A673 (cell line): ENCODE results near the gene RAB23. TPM values are rescaled to one million over a fixed set of nuclear protein-coding genes. Genes with fewer than 3 reads are reported as not detected.

Source experiments
- BruUV-seq: library from RNA; stranded (reverse); fragments of 400-500 nt; replicated peaks from 2 replicates; lab custom pipeline; 2021; lab: Mats Ljungman, UMichigan
- CTCF ChIA-PET: fragments of 300-600 bp; sonication (Branson Sonifier 250); formaldehyde crosslinking; loops from one replicate; lab custom pipeline; 2022; ENCODE audit warnings: antibody characterized with exemption; lab: Charles Lee
- POLR2A ChIA-PET: fragments of 300-600 bp; sonication (Branson Sonifier 250); formaldehyde crosslinking; loops from one replicate; lab custom pipeline; 2022; ENCODE audit warnings: antibody characterized with exemption; ENCODE audit not compliant: low non-redundant PET; lab: Charles Lee
- DNase-seq: peaks from one replicate; pipeline ENCODE4 v3.0.0-alpha.2; 2015; ENCODE audit warnings: low spot score
- H3K27ac ChIP-seq: fragments of 200-600 bp; sonication (generic); 2 replicates; pipeline ENCODE4 v1.5.1; 2016; ENCODE audit warnings: mixed run types, low read depth, mild to moderate bottlenecking, mixed read lengths, antibody characterized with exemption, low read length; ENCODE audit not compliant: poor library complexity, severe bottlenecking
- H3K27me3 ChIP-seq: fragments of 200-600 bp; sonication (generic); replicated peaks from 2 replicates; pipeline ENCODE4 v1.6.1; 2017; ENCODE audit warnings: mixed run types, low read depth, mild to moderate bottlenecking, mixed read lengths, antibody characterized with exemption, low read length; ENCODE audit not compliant: insufficient read depth, poor library complexity
- H3K36me3 ChIP-seq: fragments of 200-600 bp; sonication (generic); 2 replicates; pipeline ENCODE4 v1.6.1; 2016; ENCODE audit warnings: mixed run types, mild to moderate bottlenecking, mixed read lengths, antibody characterized with exemption, low read length; ENCODE audit not compliant: insufficient read depth, poor library complexity, severe bottlenecking
- H3K4me1 ChIP-seq: fragments of 200-600 bp; sonication (generic); 2 replicates; pipeline ENCODE4 v1.6.1; 2017; ENCODE audit warnings: mixed run types, mild to moderate bottlenecking, mixed read lengths, antibody characterized with exemption, low read length; ENCODE audit not compliant: insufficient read depth, poor library complexity, severe bottlenecking
- H3K4me3 ChIP-seq: fragments of 200-600 bp; sonication (generic); 2 replicates; pipeline ENCODE4 v1.5.1; 2016; ENCODE audit warnings: low read depth, mixed run types, mild to moderate bottlenecking, mixed read lengths, low read length; ENCODE audit not compliant: poor library complexity, severe bottlenecking
- H3K9me3 ChIP-seq: fragments of 200-600 bp; sonication (generic); 2 replicates; pipeline ENCODE4 v1.6.1; 2016; ENCODE audit warnings: mixed run types, low read depth, mild to moderate bottlenecking, mixed read lengths, antibody characterized with exemption, low read length; ENCODE audit not compliant: poor library complexity, severe bottlenecking
- EZH2 ChIP-seq: fragments of 200-600 bp; sonication (generic); IDR thresholded peaks from 2 replicates; pipeline ENCODE4 v1.6.1; 2017; ENCODE audit warnings: borderline replicate concordance, low read depth, mild to moderate bottlenecking, mixed read lengths, antibody characterized with exemption, low read length; ENCODE audit not compliant: poor library complexity, severe bottlenecking
- intact Hi-C: fragments of 100-400 bp; cut with micrococcal nuclease; formaldehyde crosslinking; loops from one replicate; pipeline ENCODE4 v1.10.0; 2022; ENCODE audit not compliant: unreplicated experiment
- total RNA-seq: library from RNA; stranded (reverse); gene quantifications from 2 replicates; pipeline ENCODE4 v1.2.3, GENCODE V29; 2021
- TF ChIP-seq, protein P1 (sequence below): fragments of 300-800, 200-600 bp; sonication (generic); conservative IDR thresholded peaks from 2 replicates; pipeline ENCODE4 v1.5.1; 2017; ENCODE audit warnings: low read depth, mild to moderate bottlenecking, antibody characterized with exemption, low read length, moderate library complexity, mixed read lengths

Gene RAB23
- total RNA-seq, 1 experiment from 2014 or later, result 17.8 TPM

DNA sequence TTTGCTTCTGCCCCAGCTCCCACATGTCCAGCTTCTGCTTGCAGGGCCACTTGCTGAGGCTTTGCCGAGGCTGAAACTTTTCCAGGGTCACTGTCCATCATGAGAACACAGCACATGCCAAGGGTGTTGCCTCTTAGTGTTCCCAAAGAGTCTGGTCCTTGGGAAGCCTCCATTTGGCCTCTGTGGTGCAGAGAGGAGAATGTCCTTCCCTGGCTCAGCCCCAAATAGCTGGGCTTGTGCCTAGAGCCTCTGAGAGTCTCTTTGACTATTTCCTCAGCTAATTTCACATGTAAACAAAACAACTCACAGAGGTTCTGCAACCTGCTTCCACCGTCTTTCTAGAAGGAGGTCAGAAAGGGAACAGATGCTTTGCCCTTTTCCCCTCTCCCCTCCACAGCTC, 40.4 kb upstream of the RAB23 start:
- no peak for DNase-seq
- ChIA-PET CTCF (no interaction called here), POLR2A (no interaction called here)
- Histone ChIP-seq H3K9me3 (no peaks in the 10 kb centered on the region), H3K4me1 (no peaks in the 10 kb centered on the region), H3K27me3 (no peaks in the 10 kb centered on the region), H3K36me3 (no peaks in the 10 kb centered on the region), H3K4me3 (no peak overlapping the region), H3K27ac (no peak overlapping the region)
- TF ChIP-seq, protein P1, sequence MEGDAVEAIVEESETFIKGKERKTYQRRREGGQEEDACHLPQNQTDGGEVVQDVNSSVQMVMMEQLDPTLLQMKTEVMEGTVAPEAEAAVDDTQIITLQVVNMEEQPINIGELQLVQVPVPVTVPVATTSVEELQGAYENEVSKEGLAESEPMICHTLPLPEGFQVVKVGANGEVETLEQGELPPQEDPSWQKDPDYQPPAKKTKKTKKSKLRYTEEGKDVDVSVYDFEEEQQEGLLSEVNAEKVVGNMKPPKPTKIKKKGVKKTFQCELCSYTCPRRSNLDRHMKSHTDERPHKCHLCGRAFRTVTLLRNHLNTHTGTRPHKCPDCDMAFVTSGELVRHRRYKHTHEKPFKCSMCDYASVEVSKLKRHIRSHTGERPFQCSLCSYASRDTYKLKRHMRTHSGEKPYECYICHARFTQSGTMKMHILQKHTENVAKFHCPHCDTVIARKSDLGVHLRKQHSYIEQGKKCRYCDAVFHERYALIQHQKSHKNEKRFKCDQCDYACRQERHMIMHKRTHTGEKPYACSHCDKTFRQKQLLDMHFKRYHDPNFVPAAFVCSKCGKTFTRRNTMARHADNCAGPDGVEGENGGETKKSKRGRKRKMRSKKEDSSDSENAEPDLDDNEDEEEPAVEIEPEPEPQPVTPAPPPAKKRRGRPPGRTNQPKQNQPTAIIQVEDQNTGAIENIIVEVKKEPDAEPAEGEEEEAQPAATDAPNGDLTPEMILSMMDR, result no peak
- no peak for TF ChIP-seq EZH2
- intact Hi-C loops, result no loop called here
- BruUV-seq, result no TSS peak

DNA sequence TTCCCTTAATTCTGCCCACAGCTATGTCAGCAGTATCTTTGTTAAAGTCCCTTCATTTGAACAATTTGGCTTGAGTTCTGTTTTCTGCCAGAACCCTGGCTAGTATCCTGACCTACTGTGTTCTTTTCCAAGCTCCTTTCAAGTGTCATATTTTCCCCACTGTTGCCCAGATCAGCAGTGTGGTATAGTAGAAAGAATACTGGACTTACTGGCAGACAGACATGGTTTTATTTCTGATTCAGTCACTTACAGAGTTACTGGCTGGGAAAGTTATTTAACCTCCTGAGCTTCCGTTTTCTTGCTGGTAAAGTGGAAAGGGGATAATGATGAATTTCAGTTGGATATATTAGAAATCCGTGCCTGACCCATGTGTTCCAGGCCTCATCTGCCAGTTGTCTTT, 39.8 kb upstream of the RAB23 start:
- H3K9me3 ChIP-seq, result no peaks in the 10 kb centered on the region
- TF ChIP-seq, protein P1, result no peak
- no peak for TF ChIP-seq EZH2
- CTCF ChIA-PET, result no interaction called here
- no peak overlapping the region for H3K27ac ChIP-seq
- BruUV-seq, result no TSS peak
- no peak for DNase-seq
- H3K4me1 ChIP-seq, result no peaks in the 10 kb centered on the region
- POLR2A ChIA-PET, result no interaction called here
- H3K27me3 ChIP-seq, result no peaks in the 10 kb centered on the region
- H3K36me3 ChIP-seq, result no peaks in the 10 kb centered on the region
- intact Hi-C loops, result no loop called here
- no peak overlapping the region for H3K4me3 ChIP-seq

DNA sequence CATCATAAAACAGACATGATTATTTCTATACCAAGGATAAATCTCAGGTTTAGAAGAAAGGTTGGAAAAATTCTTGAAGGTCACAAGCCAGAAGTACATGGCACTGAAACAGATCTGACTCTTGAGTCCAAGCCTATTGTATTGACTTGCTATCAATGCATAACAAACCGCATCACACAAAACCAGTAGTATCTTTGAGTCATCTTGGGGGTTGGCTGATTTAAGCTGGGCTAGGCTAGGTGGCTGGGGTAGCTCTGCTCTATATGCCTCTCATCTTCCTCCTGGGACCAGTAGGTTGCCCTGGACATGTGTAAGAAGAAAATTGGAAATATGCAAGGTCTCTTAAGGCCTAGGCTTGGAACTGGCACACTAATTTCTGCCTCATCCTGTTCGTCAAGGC, 37.0 kb upstream of the RAB23 start:
- no peak overlapping the region for H3K4me3 ChIP-seq
- TF ChIP-seq EZH2, result no peak
- TF ChIP-seq, protein P1, result no peak
- no peaks in the 10 kb centered on the region for H3K27me3 ChIP-seq
- no peaks in the 10 kb centered on the region for H3K36me3 ChIP-seq
- DNase-seq, result no peak
- ChIA-PET POLR2A (no interaction called here), CTCF (no interaction called here)
- H3K9me3 ChIP-seq, result no peaks in the 10 kb centered on the region
- H3K27ac ChIP-seq, result no peak overlapping the region
- no TSS peak for BruUV-seq
- no peaks in the 10 kb centered on the region for H3K4me1 ChIP-seq
- intact Hi-C loops, result no loop called here
